SK-N-SH treated with all-trans-retinoic acid at 6 μM for 48 hours (cell line): ENCODE measurements around the gene KMO.
A peak's percentile ranks its signal among the peaks of the same experiment; 100 is the strongest.

Source experiments
- ATAC-seq: fragments of 200-7000 bp; cut with Tn5 transposase; 3 replicates; pipeline ENCODE4 v1.9.1; 2020; ENCODE audit warnings: mild to moderate bottlenecking, moderate library complexity
- ARNTL ChIP-seq: fragments of 450-650 bp; formaldehyde crosslinking; IDR thresholded peaks from 2 replicates; pipeline ENCODE4 v1.5.0; 2020; ENCODE audit warnings: low read depth, mild to moderate bottlenecking, moderate library complexity, borderline replicate concordance
- BACH2 ChIP-seq: fragments of 250-450 bp; sonication (Bioruptor Pico); IDR thresholded peaks from 2 replicates; pipeline ENCODE4 v1.9.0; 2021; ENCODE audit warnings: mild to moderate bottlenecking, borderline replicate concordance
- CREB5 ChIP-seq: fragments of 250-450 bp; sonication (Bioruptor Pico); IDR thresholded peaks from 2 replicates; pipeline ENCODE4 v1.5.1; 2020; ENCODE audit warnings: low read depth, mild to moderate bottlenecking, moderate library complexity
- CSDC2 ChIP-seq: fragments of 250-450 bp; sonication (Bioruptor Pico); IDR thresholded peaks from 2 replicates; pipeline ENCODE4 v1.5.0; 2020; ENCODE audit warnings: mild to moderate bottlenecking, moderate library complexity
- CSRNP3 ChIP-seq: fragments of 250-450 bp; sonication (Bioruptor Pico); IDR thresholded peaks from 2 replicates; pipeline ENCODE4 v1.5.1; 2021; ENCODE audit warnings: mild to moderate bottlenecking, moderate library complexity
- GLIS3 ChIP-seq: fragments of 250-450 bp; sonication (Bioruptor Pico); IDR thresholded peaks from 2 replicates; pipeline ENCODE4 v1.5.0; 2020; ENCODE audit warnings: mild to moderate bottlenecking, moderate library complexity
- ISL1 ChIP-seq: fragments of 250-450 bp; sonication (Bioruptor Pico); IDR thresholded peaks from 2 replicates; pipeline ENCODE4 v2.1.2; 2022; ENCODE audit warnings: mild to moderate bottlenecking, moderate library complexity
- OSR1 ChIP-seq: fragments of 250-450 bp; sonication (Bioruptor Pico); IDR thresholded peaks from 2 replicates; pipeline ENCODE4 v1.8.0; 2022; ENCODE audit warnings: moderate library complexity, mild to moderate bottlenecking, inconsistent platforms
- PATZ1 ChIP-seq: fragments of 250-450 bp; sonication (Bioruptor Pico); IDR thresholded peaks from 2 replicates; pipeline ENCODE4 v1.8.0; 2020; ENCODE audit warnings: mild to moderate bottlenecking, moderate library complexity, borderline replicate concordance
- POU6F1 ChIP-seq: fragments of 250-450 bp; sonication (Bioruptor Pico); IDR thresholded peaks from 2 replicates; pipeline ENCODE4 v1.8.0; 2021; ENCODE audit warnings: low read depth, mild to moderate bottlenecking, moderate library complexity, borderline replicate concordance
- PPARA ChIP-seq: fragments of 250-450 bp; sonication (Bioruptor Pico); IDR thresholded peaks from 2 replicates; pipeline ENCODE4 v1.5.0; 2020; ENCODE audit warnings: mild to moderate bottlenecking, borderline replicate concordance
- SNAI2 ChIP-seq: fragments of 250-450 bp; sonication (Bioruptor Pico); IDR thresholded peaks from 2 replicates; pipeline ENCODE4 v1.5.0; 2020; ENCODE audit warnings: mild to moderate bottlenecking, moderate library complexity
- TCF4 ChIP-seq: fragments of 250-450 bp; sonication (Bioruptor Pico); IDR thresholded peaks from 2 replicates; pipeline ENCODE4 v1.8.0; 2021; ENCODE audit warnings: mild to moderate bottlenecking, moderate library complexity, borderline replicate concordance
- TOX ChIP-seq: fragments of 250-450 bp; sonication (Bioruptor Pico); IDR thresholded peaks from 2 replicates; pipeline ENCODE4 v1.8.0; 2021; ENCODE audit warnings: mild to moderate bottlenecking, moderate library complexity, borderline replicate concordance
- TSHZ2 ChIP-seq: fragments of 250-450 bp; sonication (Bioruptor Pico); IDR thresholded peaks from 2 replicates; pipeline ENCODE4 v1.5.0; 2020; ENCODE audit warnings: mild to moderate bottlenecking, moderate library complexity
- ZC3H10 ChIP-seq: fragments of 250-450 bp; sonication (Bioruptor Pico); IDR thresholded peaks from 2 replicates; pipeline ENCODE4 v1.5.1; 2021; ENCODE audit warnings: mild to moderate bottlenecking, moderate library complexity
- ZFP3 ChIP-seq: fragments of 250-450 bp; sonication (Bioruptor Pico); IDR thresholded peaks from 2 replicates; pipeline ENCODE4 v1.5.0; 2020; ENCODE audit warnings: mild to moderate bottlenecking, moderate library complexity
- ZNF8 ChIP-seq: fragments of 450-650 bp; formaldehyde crosslinking; IDR thresholded peaks from 2 replicates; pipeline ENCODE4 v1.5.0; 2020; ENCODE audit warnings: mild to moderate bottlenecking, moderate library complexity

Gene KMO

GRCh38 chr1:241592273-241592958 is 60.2 kb downstream of the KMO start (continued):
- no peak for TF ChIP-seq TSHZ2 (CRISPR knock-in tag)
- TF ChIP-seq OSR1 = no peak
- TF ChIP-seq CSDC2 (CRISPR knock-in tag) = no peak
- no peak for TF ChIP-seq TOX (CRISPR knock-in tag)
- TF ChIP-seq ZC3H10 (CRISPR knock-in tag) = no peak
- no peak for TF ChIP-seq CSRNP3 (CRISPR knock-in tag)
- TF ChIP-seq CREB5 (CRISPR knock-in tag) = no peak

GRCh38 chr1:241593186-241593585 is 61.0 kb downstream of the KMO start:
- ATAC-seq = peak; percentile 43; the same call in 1 of the 3 replicates
- TF ChIP-seq ZNF8 = no peak
- TF ChIP-seq CSRNP3 (CRISPR knock-in tag) = no peak
- no peak for TF ChIP-seq GLIS3 (CRISPR knock-in tag)
- TF ChIP-seq PPARA (CRISPR knock-in tag) = no peak
- TF ChIP-seq SNAI2 (CRISPR knock-in tag) = no peak
- TF ChIP-seq ZC3H10 (CRISPR knock-in tag) = no peak
- no peak for TF ChIP-seq TCF4
- TF ChIP-seq CSDC2 (CRISPR knock-in tag) = no peak
- no peak for TF ChIP-seq PATZ1 (CRISPR knock-in tag)
- TF ChIP-seq ZFP3 (CRISPR knock-in tag) = no peak
- no peak for TF ChIP-seq TSHZ2 (CRISPR knock-in tag)
- no peak for TF ChIP-seq BACH2 (CRISPR knock-in tag)
- TF ChIP-seq ARNTL (CRISPR knock-in tag) = no peak
- TF ChIP-seq POU6F1 = no peak
- no peak for TF ChIP-seq ISL1 (CRISPR knock-in tag)
